Thoracic aorta (tissue), 2 donors: ENCODE measurements around the gene COG6. TPM values are rescaled to one million over a fixed set of nuclear protein-coding genes. Genes with fewer than 3 reads are reported as not detected.

Experiments used
- ATAC-seq: fragments of 150-250 bp; one replicate; pipeline ENCODE4 v1.8.0; 2017; ENCODE audit warnings: low read depth; ENCODE audit not compliant: insufficient number of reproducible peaks, low FRiP score
- DNase-seq: peaks from one replicate; pipeline ENCODE4 v3.0.0-alpha.2; 2020; ENCODE audit warnings: low spot score
- H3K27ac ChIP-seq, 2 donors: fragments of 200-600 bp; sonication (generic); 1 replicate in 1 of 2; 2 replicates in 1 of 2; pipeline ENCODE4 v1.5.1; 2016; ENCODE audit warnings: mild to moderate bottlenecking in 2 of 2, moderate library complexity in 2 of 2
- H3K27me3 ChIP-seq: fragments of 200-600 bp; sonication (generic); replicated peaks from 2 replicates; pipeline ENCODE4 v1.6.0; 2016; ENCODE audit warnings: mild to moderate bottlenecking; ENCODE audit not compliant: insufficient read depth
- H3K36me3 ChIP-seq: fragments of 200-600 bp; sonication (generic); one replicate; pipeline ENCODE4 v1.5.1; 2016
- H3K4me1 ChIP-seq, 2 donors: fragments of 200-600 bp; sonication (generic); 1 replicate in 1 of 2; 2 replicates in 1 of 2; pipeline versions ENCODE4 v1.5.1 to v1.6.0; 2016; ENCODE audit warnings: low read depth in 2 of 2, mild to moderate bottlenecking in 1 of 2; ENCODE audit not compliant: control insufficient read depth in 1 of 2
- H3K4me3 ChIP-seq: fragments of 200-600 bp; sonication (generic); 2 replicates; pipeline ENCODE4 v1.5.1; 2016; ENCODE audit warnings: mild to moderate bottlenecking
- H3K9me3 ChIP-seq: fragments of 200-600 bp; sonication (generic); 2 replicates; pipeline ENCODE4 v1.5.1; 2016
- total RNA-seq, 2 donors: library from RNA; depleted of rRNA; stranded (reverse); fragments of >200 nt; gene quantifications; one replicate each; pipeline versions ENCODE4 v1.1.0 to v1.2.3, GENCODE V29; 2016
- TF ChIP-seq, protein P1 (sequence below): fragments of 200-600 bp; sonication (generic); IDR thresholded peaks from one replicate; pipeline ENCODE4 v1.5.1; 2019; ENCODE audit warnings: antibody characterized with exemption

The COG6 gene
- total RNA-seq, 2 donors from 2014 or later, result 28.9 to 42.4 TPM

DNA sequence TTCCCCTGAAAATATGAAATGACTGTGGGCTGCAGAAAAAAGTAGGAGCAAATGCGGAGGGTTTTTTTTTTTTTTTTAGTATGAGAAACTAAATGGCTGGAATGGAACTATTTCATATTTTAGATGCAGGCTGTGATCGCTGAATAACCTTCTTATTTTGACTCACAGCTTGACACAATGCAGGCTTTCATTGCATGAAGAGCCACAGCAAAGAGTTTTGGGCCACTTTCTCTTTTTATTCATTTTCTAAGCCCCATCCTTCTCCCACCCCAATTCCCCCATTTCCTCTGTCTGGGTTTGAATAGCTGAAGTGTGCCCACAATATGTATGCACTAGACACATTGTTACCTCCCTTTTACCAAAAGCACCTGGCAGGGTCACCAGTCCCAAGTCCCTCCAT is 125.9 kb downstream of the COG6 start:
- ATAC-seq, result no peak

DNA sequence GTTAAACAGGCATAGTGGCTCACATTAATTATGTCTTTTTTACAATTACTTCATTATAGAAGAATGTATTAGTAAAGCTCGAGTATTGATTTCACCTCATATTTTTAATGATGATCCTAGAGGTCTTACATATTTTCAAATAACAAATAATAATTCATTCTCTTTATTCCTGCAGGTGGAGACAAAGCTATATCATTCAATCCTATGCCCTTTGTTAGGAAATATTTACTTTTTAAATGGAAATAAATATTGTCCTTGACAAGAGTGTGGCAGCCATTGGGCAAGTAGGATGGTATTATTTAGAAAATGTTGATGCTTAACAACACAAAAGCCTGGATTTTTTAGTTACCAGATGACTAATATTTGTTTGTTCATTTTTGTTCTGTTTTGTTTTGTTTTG is 127.6 kb downstream of the COG6 start:
- Histone ChIP-seq H3K27ac (no peak overlapping the region), H3K27me3 (no peaks in the 10 kb centered on the region), H3K36me3 (no peaks in the 10 kb centered on the region), H3K9me3 (no peaks in the 10 kb centered on the region), H3K4me1 (no peaks in the 10 kb centered on the region), H3K4me3 (no peak overlapping the region)
- ATAC-seq (no peak), DNase-seq (no peak)
- TF ChIP-seq, protein P1, sequence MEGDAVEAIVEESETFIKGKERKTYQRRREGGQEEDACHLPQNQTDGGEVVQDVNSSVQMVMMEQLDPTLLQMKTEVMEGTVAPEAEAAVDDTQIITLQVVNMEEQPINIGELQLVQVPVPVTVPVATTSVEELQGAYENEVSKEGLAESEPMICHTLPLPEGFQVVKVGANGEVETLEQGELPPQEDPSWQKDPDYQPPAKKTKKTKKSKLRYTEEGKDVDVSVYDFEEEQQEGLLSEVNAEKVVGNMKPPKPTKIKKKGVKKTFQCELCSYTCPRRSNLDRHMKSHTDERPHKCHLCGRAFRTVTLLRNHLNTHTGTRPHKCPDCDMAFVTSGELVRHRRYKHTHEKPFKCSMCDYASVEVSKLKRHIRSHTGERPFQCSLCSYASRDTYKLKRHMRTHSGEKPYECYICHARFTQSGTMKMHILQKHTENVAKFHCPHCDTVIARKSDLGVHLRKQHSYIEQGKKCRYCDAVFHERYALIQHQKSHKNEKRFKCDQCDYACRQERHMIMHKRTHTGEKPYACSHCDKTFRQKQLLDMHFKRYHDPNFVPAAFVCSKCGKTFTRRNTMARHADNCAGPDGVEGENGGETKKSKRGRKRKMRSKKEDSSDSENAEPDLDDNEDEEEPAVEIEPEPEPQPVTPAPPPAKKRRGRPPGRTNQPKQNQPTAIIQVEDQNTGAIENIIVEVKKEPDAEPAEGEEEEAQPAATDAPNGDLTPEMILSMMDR, result no peak

More for the DNA sequence above, 125.9 kb downstream of the COG6 start:
- no peaks in the 10 kb centered on the region for H3K4me1 ChIP-seq
- no peaks in the 10 kb centered on the region for H3K36me3 ChIP-seq
- DNase-seq, result no peak
- TF ChIP-seq, protein P1, result no peak
- H3K27me3 ChIP-seq, result no peaks in the 10 kb centered on the region
- H3K27ac ChIP-seq, result no peak overlapping the region
- H3K9me3 ChIP-seq, result no peaks in the 10 kb centered on the region
- H3K4me3 ChIP-seq, result no peak overlapping the region

DNA sequence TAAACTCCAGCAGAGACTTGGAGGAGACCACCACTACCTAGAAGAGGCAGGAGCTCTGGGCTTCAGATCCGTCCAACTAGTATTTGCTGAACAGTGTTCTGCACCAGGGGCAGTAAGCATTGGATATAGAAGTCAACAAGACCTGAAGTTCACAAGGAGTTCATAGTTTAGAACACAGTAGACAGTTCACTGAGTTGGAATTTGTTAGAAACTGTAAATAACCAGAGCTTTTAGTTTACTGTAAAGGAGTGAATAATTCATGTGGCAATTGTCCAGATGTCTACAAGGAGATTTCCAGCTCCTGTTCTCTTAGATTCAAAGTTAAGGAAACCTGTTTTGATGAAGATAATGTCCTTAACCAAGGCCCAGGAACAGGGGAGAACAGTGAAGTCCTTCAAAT is 128.9 kb downstream of the COG6 start:
- Histone ChIP-seq H3K9me3 (no peaks in the 10 kb centered on the region), H3K27me3 (no peaks in the 10 kb centered on the region), H3K4me1 (no peaks in the 10 kb centered on the region), H3K27ac (no peak overlapping the region), H3K4me3 (no peak overlapping the region), H3K36me3 (no peaks in the 10 kb centered on the region)
- DNase-seq (no peak), ATAC-seq (no peak)
- TF ChIP-seq, protein P1, result no peak

DNA sequence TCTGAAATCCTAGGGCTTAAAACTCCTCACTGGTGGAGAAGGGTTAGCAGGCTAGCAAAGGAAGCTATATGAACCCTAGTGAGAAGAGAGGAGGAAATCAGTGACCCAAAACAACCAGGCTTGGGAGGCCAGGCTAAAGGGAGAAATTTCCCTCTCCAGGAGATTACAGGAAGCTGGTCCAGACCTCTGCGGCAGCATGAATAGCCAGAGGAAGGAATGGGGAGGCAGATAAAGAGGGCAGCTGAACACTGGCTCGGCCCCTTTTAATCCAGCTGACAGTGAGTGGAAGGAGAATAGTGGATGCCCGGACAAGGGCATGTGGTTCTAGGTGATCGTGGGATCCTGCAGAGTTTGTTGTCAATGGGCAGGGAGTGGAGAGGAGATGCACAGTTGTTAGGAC is 130.6 kb downstream of the COG6 start:
- H3K36me3 ChIP-seq, result no peaks in the 10 kb centered on the region
- H3K27me3 ChIP-seq, result no peaks in the 10 kb centered on the region
- no peak overlapping the region for H3K27ac ChIP-seq
- TF ChIP-seq, protein P1, result no peak
- ATAC-seq, result no peak
- no peak for DNase-seq
- H3K4me1 ChIP-seq, result no peaks in the 10 kb centered on the region
- H3K4me3 ChIP-seq, result no peak overlapping the region
- H3K9me3 ChIP-seq, result no peaks in the 10 kb centered on the region

DNA sequence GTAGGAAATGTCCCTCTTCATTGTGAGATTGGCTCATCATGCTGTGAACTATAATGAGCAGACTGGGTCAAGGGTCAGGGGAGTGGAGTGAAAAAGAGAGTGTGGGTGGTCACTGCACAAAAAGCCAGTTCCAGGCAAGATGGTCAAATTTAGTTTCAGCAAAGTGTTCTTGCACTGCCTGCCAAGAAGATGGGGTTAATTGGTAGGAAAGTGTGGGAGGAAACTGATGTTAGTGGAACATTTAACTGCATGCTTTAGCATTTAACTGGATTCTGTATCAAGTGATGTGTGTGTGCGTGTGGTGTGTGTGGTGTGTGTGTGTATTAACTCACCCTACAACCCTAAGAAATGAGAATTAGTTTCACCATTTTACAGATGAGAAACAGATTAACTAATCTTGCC is 131.6 kb downstream of the COG6 start:
- no peaks in the 10 kb centered on the region for H3K36me3 ChIP-seq
- ATAC-seq (no peak), DNase-seq (no peak)
- no peaks in the 10 kb centered on the region for H3K27me3 ChIP-seq
- no peak overlapping the region for H3K4me3 ChIP-seq
- H3K27ac ChIP-seq, result no peak overlapping the region
- TF ChIP-seq, protein P1, result no peak
- no peaks in the 10 kb centered on the region for H3K9me3 ChIP-seq
- H3K4me1 ChIP-seq, result no peaks in the 10 kb centered on the region
